ENCODE data around the gene AVPR2.

The AVPR2 gene

DNA sequence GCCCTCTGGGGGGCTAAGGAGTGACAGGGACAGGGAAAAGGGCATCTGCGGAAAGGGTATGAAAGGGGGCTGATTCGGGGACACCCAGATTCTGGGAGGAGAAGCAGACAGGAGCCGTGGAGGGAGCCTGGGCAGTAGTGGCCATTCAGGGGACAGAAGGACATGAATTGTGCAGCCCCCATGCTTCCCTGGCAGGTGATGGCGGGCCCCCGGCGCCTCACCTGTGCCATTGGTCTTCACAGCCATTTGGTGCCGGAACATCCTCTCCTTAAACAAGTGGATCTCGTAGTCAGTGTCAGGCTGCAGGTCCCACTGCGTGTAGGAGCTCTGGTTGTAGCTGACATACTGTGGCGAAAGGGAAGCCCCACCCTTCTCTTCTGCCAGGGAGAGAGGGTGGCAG is 40.4 kb upstream of the AVPR2 start:
- Histone ChIP-seq H3K4me1 (peaks cover 0 to 34% (median 27%) of the 10 kb centered on the region in 10 experiments; a peak in 14 of 20 replicates), H3K36me3 (peaks cover 0 to 28% (median 0%) of the 10 kb centered on the region in 11 experiments; a peak in 3 of 22 replicates), H3K9ac (no peak overlapping the region), H3K4me2 (peak overlapping the region in 8 of 11 experiments; percentile 26 to 62 (median 49); a peak in 11 of 22 replicates), H3K9me3 (replicated peaks in 1 of 11) (peaks cover 0 to 15% (median 0%) of the 10 kb centered on the region in 11 experiments; a peak in 4 of 22 replicates), H3K4me3 (no peak overlapping the region), H3K27ac (no peak overlapping the region), H4K20me1 (peaks cover 0 to 47% (median 14%) of the 10 kb centered on the region in 11 experiments; a peak in 13 of 22 replicates), H3K27me3 (peaks cover 45 to 96% (median 91%) of the 10 kb centered on the region in 11 experiments)
- no peak for TF ChIP-seq Cebpa-rat (IDR thresholded peaks at IDR 0.05)

DNA sequence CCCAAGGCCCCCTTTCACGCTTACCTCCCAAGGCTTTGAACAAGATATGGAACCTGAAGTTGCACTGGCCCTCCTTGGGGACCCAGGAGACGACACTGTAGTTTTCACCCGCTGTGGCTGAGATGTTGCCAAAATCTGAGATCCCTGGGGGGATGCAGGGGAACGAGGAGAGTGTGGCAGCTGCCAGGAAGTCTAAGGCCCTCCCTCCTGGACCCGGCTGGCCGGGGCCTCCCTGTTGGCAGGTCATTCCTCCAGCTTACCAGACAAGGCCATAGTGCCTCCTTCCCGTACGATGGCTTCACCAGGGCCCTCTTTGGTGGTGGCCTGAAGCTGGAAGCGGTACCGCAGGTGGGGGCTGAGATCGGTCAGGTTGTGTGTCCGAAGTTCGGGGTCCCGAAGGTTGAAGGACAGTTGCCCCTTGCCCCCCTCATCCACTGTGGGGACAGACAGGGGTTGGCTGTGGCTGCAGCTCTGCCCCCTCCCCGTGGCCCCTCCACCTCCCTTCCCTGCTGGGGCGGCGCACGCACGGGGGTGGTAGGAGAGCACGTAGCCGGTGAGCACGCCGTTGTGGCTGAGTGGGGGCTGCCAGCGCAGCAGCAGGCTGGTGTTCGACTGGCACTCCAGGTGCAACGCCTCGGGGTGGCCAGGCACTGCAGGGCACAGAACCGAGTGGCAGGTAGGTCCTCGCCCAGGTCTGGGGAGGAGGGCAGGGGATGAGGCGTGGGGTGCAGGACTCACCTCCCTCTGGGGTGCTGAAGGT is 39.7 kb upstream of the AVPR2 start:
- Histone ChIP-seq H4K20me1 (peaks cover 0 to 54% (median 14%) of the 10 kb centered on the region in 11 experiments; a peak in 13 of 22 replicates), H3K4me2 (peak overlapping the region in 7 of 11 experiments; percentile 23 to 62 (median 50); a peak in 9 of 22 replicates), H3K4me3 (no peak overlapping the region), H3K9me3 (replicated peaks in 1 of 11) (peaks cover 0 to 12% (median 0%) of the 10 kb centered on the region in 11 experiments; a peak in 4 of 22 replicates), H3K27me3 (peaks cover 45 to 97% (median 91%) of the 10 kb centered on the region in 11 experiments), H3K4me1 (peaks cover 0 to 34% (median 27%) of the 10 kb centered on the region in 10 experiments; a peak in 14 of 20 replicates), H3K36me3 (peaks cover 0 to 34% (median 0%) of the 10 kb centered on the region in 11 experiments; a peak in 4 of 22 replicates), H3K27ac (no peak overlapping the region), H3K9ac (no peak overlapping the region)
- no peak for TF ChIP-seq Cebpa-rat (IDR thresholded peaks at IDR 0.05)

DNA sequence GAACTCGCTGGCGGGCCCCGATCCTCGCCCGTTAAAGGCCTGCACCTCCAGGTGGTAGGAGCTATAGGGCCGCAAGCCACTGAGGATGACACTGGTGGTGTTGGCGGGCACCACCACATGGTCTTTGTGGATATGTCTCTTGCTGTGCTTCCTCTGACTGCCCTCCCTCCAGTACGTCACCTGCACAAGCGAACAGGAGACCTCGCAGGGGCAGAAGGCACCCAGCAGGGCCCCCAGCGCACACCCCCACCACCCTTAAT is 39.2 kb upstream of the AVPR2 start:
- Histone ChIP-seq H3K27ac (no peak overlapping the region), H3K9me3 (replicated peaks in 1 of 11) (peaks cover 0 to 12% (median 0%) of the 10 kb centered on the region in 11 experiments; a peak in 4 of 22 replicates), H3K4me3 (no peak overlapping the region), H3K4me1 (peaks cover 0 to 38% (median 29%) of the 10 kb centered on the region in 10 experiments; a peak in 14 of 20 replicates), H3K36me3 (peaks cover 0 to 38% (median 0%) of the 10 kb centered on the region in 11 experiments; a peak in 4 of 22 replicates), H3K4me2 (peak overlapping the region in 1 of 11 experiments; percentile 50; a peak in 1 of 22 replicates), H4K20me1 (peaks cover 0 to 54% (median 14%) of the 10 kb centered on the region in 11 experiments; a peak in 14 of 22 replicates), H3K27me3 (peaks cover 40 to 97% (median 91%) of the 10 kb centered on the region in 11 experiments), H3K9ac (no peak overlapping the region)
- TF ChIP-seq Cebpa-rat (IDR thresholded peaks at IDR 0.05): no peak

DNA sequence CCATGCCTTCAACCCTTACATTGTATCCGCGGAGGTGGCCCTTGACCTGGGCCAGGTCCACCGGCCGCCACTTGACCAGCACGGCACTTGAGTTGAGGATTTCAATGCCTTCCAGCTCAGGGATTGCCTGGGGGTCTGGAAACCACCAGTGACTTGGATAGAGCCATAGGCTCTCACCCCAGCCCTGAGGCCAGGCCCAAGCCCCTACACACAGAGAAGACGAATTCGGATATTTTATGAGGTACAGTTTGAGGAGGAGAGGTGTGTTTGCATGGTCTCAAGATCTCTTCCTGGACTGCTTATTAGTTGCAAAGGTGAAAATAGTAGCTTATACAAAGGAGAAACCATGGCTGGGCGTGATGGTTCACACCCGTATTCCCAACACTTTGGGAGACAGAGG is 38.8 kb upstream of the AVPR2 start:
- Histone ChIP-seq H3K9me3 (replicated peaks in 1 of 11) (peaks cover 0 to 12% (median 0%) of the 10 kb centered on the region in 11 experiments; a peak in 4 of 22 replicates), H3K4me1 (peaks cover 0 to 42% (median 30%) of the 10 kb centered on the region in 10 experiments; a peak in 14 of 20 replicates), H3K27ac (no peak overlapping the region), H3K9ac (no peak overlapping the region), H4K20me1 (peaks cover 0 to 59% (median 14%) of the 10 kb centered on the region in 11 experiments; a peak in 14 of 22 replicates), H3K4me2 (no peak overlapping the region), H3K36me3 (peaks cover 0 to 41% (median 0%) of the 10 kb centered on the region in 11 experiments; a peak in 4 of 22 replicates), H3K27me3 (peaks cover 39 to 100% (median 94%) of the 10 kb centered on the region in 11 experiments), H3K4me3 (no peak overlapping the region)
- TF ChIP-seq Cebpa-rat (IDR thresholded peaks at IDR 0.05): no peak

DNA sequence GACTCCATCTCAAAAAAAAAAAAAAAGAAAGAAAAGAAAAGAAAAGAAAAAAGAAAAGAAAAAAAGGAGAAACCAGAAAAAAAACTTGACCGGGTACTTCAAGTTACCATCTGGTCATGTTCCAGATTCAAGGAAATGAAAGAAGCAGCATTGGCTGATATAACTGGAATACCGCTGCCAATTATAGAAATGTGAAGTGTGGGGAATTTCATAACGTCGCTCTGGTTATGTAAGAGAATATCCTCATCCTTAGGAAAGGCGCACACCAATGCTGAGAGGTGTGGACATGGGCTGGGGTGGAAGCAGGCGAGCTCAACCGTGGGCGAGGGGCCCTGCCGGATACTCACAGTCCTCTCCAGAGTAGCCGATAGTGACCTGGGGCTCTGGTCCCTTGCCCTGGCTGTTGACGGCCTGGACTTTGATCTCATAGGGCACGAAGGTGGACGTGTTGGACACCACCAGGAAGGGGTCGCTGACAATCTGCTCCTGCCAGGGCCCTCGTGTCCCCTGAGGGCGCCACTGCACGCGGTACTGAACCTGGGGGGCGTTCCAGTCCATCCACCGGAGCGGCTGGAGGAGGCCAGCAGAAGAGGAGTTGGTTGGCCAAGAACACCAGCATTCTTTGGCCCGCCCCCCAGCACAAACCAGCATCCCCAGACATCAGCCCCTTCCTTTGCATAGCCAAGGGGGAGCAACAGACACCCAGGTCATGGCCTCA is 38.0 kb upstream of the AVPR2 start:
- Histone ChIP-seq H3K4me3 (no peak overlapping the region), H3K27ac (no peak overlapping the region), H3K9me3 (replicated peaks in 1 of 11) (peaks cover 0 to 12% (median 0%) of the 10 kb centered on the region in 11 experiments; a peak in 4 of 22 replicates), H3K36me3 (peaks cover 0 to 43% (median 0%) of the 10 kb centered on the region in 11 experiments; a peak in 4 of 22 replicates), H4K20me1 (peaks cover 0 to 60% (median 13%) of the 10 kb centered on the region in 11 experiments; a peak in 14 of 22 replicates), H3K9ac (no peak overlapping the region), H3K27me3 (peaks cover 31 to 97% (median 87%) of the 10 kb centered on the region in 11 experiments), H3K4me2 (no peak overlapping the region), H3K4me1 (peaks cover 0 to 36% (median 25%) of the 10 kb centered on the region in 10 experiments; a peak in 14 of 20 replicates)
- no peak for TF ChIP-seq Cebpa-rat (IDR thresholded peaks at IDR 0.05)

DNA sequence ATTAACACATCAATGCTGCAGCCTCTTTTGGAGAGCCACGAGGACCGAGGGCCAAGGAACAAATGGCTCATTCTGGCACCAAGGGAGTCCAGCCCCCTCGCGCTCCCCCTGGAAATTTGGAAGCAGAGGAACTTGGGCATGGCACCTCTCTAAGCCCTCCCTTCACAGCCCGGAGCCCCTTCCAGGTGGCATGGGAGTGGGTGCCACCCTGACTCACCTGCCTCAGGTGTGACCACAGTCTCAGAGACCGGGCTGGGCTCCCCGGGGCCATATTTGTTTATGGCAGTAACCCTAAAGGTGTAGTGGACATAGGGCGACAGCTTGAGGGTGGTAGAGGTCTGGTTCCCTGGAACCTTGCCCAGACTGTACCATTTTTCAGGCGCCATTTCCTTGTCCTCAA is 37.3 kb upstream of the AVPR2 start:
- Histone ChIP-seq H3K4me1 (peaks cover 0 to 36% (median 25%) of the 10 kb centered on the region in 10 experiments; a peak in 14 of 20 replicates), H3K4me2 (no peak overlapping the region), H3K27ac (no peak overlapping the region), H3K36me3 (peaks cover 0 to 45% (median 0%) of the 10 kb centered on the region in 11 experiments; a peak in 4 of 22 replicates), H3K4me3 (no peak overlapping the region), H3K27me3 (peaks cover 30 to 96% (median 84%) of the 10 kb centered on the region in 11 experiments), H3K9ac (no peak overlapping the region), H3K9me3 (replicated peaks in 1 of 11) (peaks cover 0 to 12% (median 0%) of the 10 kb centered on the region in 11 experiments; a peak in 4 of 22 replicates), H4K20me1 (peaks cover 0 to 60% (median 16%) of the 10 kb centered on the region in 11 experiments; a peak in 15 of 22 replicates)
- TF ChIP-seq Cebpa-rat (IDR thresholded peaks at IDR 0.05): no peak

DNA sequence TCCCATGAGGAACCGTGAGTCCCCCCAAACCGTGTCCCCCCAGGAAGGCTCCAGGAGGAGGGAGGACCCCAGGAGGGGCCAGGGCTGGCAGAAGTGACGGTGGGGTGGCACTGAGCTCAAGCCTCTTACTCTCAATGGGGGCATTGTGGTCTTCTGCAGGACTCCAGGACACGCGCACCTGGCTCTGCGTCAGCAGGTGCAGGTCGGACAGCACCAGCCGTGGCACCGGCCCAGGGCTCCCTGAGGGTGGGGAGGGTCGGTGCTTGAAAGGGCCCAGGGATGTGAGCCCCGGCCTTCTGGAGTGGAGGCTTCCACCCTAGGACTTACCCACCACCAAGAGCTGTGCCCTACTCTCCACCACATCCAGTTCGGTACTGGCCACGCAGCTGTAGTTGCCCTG is 36.8 kb upstream of the AVPR2 start:
- Histone ChIP-seq H3K4me1 (peaks cover 0 to 35% (median 24%) of the 10 kb centered on the region in 10 experiments; a peak in 14 of 20 replicates), H3K4me2 (no peak overlapping the region), H4K20me1 (peaks cover 0 to 60% (median 21%) of the 10 kb centered on the region in 11 experiments; a peak in 17 of 22 replicates), H3K36me3 (peaks cover 0 to 49% (median 0%) of the 10 kb centered on the region in 11 experiments; a peak in 4 of 22 replicates), H3K9ac (no peak overlapping the region), H3K27ac (no peak overlapping the region), H3K4me3 (no peak overlapping the region), H3K27me3 (peaks cover 30 to 96% (median 84%) of the 10 kb centered on the region in 11 experiments), H3K9me3 (replicated peaks in 1 of 11) (peaks cover 0 to 12% (median 0%) of the 10 kb centered on the region in 11 experiments; a peak in 4 of 22 replicates)
- TF ChIP-seq Cebpa-rat (IDR thresholded peaks at IDR 0.05): no peak

Data from BLaER1 treated with 17β-estradiol and CSF1 and Interleukin-3, amounts not matched to agents 10 nM and 100 nM (cell line).